Measurements from ENCODE around the gene COL16A1. TPM values are rescaled to one million over a fixed set of nuclear protein-coding genes. Genes with fewer than 3 reads are reported as not detected.

Gene COL16A1
- total and polyA plus RNA-seq, 2 of the 4 experiments (the other 2 are of a cell fraction), result 34.2 to 62.8 TPM

GRCh38 chr1:31681415-31681814 lies 22.4 kb downstream of the COL16A1 start:
- POLR2A ChIA-PET (ENCODE audit: unreplicated experiment), result no interaction called here
- DNase-seq, result no peak

More at GRCh38 chr1:31681415-31681814, 22.4 kb downstream of the COL16A1 start:
- Histone ChIP-seq H4K8ac (ENCODE audit: low read depth in 2 of 2, low read length in 2 of 2) (no peak overlapping the region), H3K4me1 (ENCODE audit: control insufficient read depth, insufficient read depth, low read length) (peaks cover 2% of the 10 kb centered on the region; the same call in 1 of the 2 replicates), H2AK5ac (ENCODE audit: low read depth, low read length) (no peak overlapping the region), H3K9me1 (ENCODE audit: insufficient read depth, low read length) (peaks cover 3% of the 10 kb centered on the region; the same call in 1 of the 2 replicates), H3K14ac (replicated peaks; ENCODE audit: low read depth, low read length) (peak overlapping the region; percentile 1; the same call in 1 of the 2 replicates), H2BK5ac (ENCODE audit: low read depth, low read length, poor library complexity, severe bottlenecking) (no peak overlapping the region), H4K5ac (ENCODE audit: low read depth, low read length) (no peak overlapping the region), H3K79me1 (ENCODE audit: low read depth in 1 of 2, low read length in 2 of 2) (peaks cover 0 to 14% of the 10 kb centered on the region in 2 experiments; a peak in 2 of 4 replicates), H3K9me3 (ENCODE audit: control insufficient read depth, insufficient read depth, low read length) (no peaks in the 10 kb centered on the region), H3K4ac (ENCODE audit: low read depth, low read length) (no peak overlapping the region), H3K18ac (ENCODE audit: low read depth, low read length) (no peak overlapping the region), H3K27me3 (ENCODE audit: control insufficient read depth, insufficient read depth, low read length) (no peaks in the 10 kb centered on the region), H2AK9ac (replicated peaks; ENCODE audit: low read depth, low read length, poor library complexity) (peak overlapping the region; percentile 23), H2BK120ac (ENCODE audit: low read depth, low read length) (no peak overlapping the region; the same call in 1 of the 2 replicates), H2BK20ac (ENCODE audit: low read depth, low read length) (no peak overlapping the region; the same call in 1 of the 2 replicates), H2BK15ac (ENCODE audit: low read depth, low read length) (no peak overlapping the region), H4K91ac (ENCODE audit: insufficient read depth, low read depth, low read length) (no peak overlapping the region), H3K56ac (ENCODE audit: extremely low read depth, insufficient read depth, low read length) (no peak overlapping the region), H2AFZ (replicated peaks; ENCODE audit: low read length, poor library complexity) (no peak overlapping the region), H3K4me2 (ENCODE audit: low read depth, low read length) (no peak overlapping the region), H3K27ac (ENCODE audit: insufficient read depth, low read length) (no peak overlapping the region), H3K9ac (ENCODE audit: low read depth, low read length) (no peak overlapping the region), H3K4me3 (ENCODE audit: insufficient read depth, low read depth, low read length) (no peak overlapping the region), H3K23ac (ENCODE audit: low read depth, low read length) (no peak overlapping the region), H3K36me3 (ENCODE audit: control insufficient read depth, insufficient read depth, low read length) (peaks cover 86% of the 10 kb centered on the region), H4K20me1 (ENCODE audit: insufficient read depth, low read length) (no peaks in the 10 kb centered on the region)
- ATAC-seq (ENCODE audit: low read depth), result no peak
- TF ChIP-seq MAFK (IDR thresholded peaks at IDR 0.05; ENCODE audit: low read depth, low read length) (no peak), SMC3 (IDR thresholded peaks at IDR 0.05; ENCODE audit: low read depth, low read length) (no peak), POLR2A (IDR thresholded peaks at IDR 0.05; ENCODE audit: low read depth, low read length) (no peak), RAD21 (IDR thresholded peaks at IDR 0.05; ENCODE audit: low read length) (no peak), USF2 (IDR thresholded peaks at IDR 0.05; ENCODE audit: low read depth, low read length) (no peak), NFE2L2 (IDR thresholded peaks at IDR 0.05; ENCODE audit: low read depth, low read length) (no peak), CTCF (conservative IDR thresholded peaks at IDR 0.05; ENCODE audit: low read depth, low read length) (no peak), CEBPB (IDR thresholded peaks at IDR 0.05; ENCODE audit: low read depth, low read length) (no peak), RCOR1 (IDR thresholded peaks at IDR 0.05; ENCODE audit: insufficient replicate concordance, low read length) (no peak)
- intact Hi-C loops (cut with micrococcal nuclease), result no loop called here
- CTCF ChIA-PET, result no interaction called here
- in situ Hi-C loops (cut with MboI; ENCODE audit: low sequenced_read_pairs), result no loop called here
- BruUV-seq (replicated peaks), result no TSS peak
- WGBS, 2 experiments (ENCODE audit: extremely low coverage in 2 of 2, insufficient read length in 1 of 2), result 61% methylated on average over 8 of the region's 9 CpGs; no CpG with 5 or more reads in 1 of the 2 experiments
- dilution Hi-C loops (cut with HindIII; ENCODE audit: low sequenced_read_pairs, unreplicated experiment), result no loop called here

All from IMR-90 (cell line).